Measurements from ENCODE around the gene ABCG4. TPM values are rescaled to one million over a fixed set of nuclear protein-coding genes. Genes with fewer than 3 reads are reported as not detected.
"Not testable (repeated sequence)": the region's sequence is repeated elsewhere in the genome, so short reads cannot be mapped to it uniquely, and the experiment has no call there.

Gene ABCG4
- total and polyA plus RNA-seq, 8 donors: 0.06 to 0.37 (median 0.10) TPM; not detected in 5

GRCh38 chr11:119161871-119162270, 13.0 kb downstream of the ABCG4 start:
- 81 to 91% (median 81%) methylated on average over 7 to 8 of the region's 8 CpGs for WGBS, 5 donors
- Histone ChIP-seq H3K27me3 (no peaks in the 10 kb centered on the region), H3K4me1 (no peaks in the 10 kb centered on the region), H3K4me3 (no peak overlapping the region), H3K27ac (no peak overlapping the region), H3K9me3 (no peaks in the 10 kb centered on the region), H3K36me3 (no peaks in the 10 kb centered on the region)
- no peak for DNase-seq
- intact Hi-C loops (cut with DNase I; ENCODE audit: low total_unique reads): no loop called here
- TF ChIP-seq POLR2AphosphoS5 (IDR thresholded peaks at IDR 0.05) (no peak), CTCF (IDR thresholded peaks at IDR 0.05) (no peak), POLR2A (IDR thresholded peaks at IDR 0.05) (no peak), EP300 (IDR thresholded peaks at IDR 0.05) (no peak)

- H3K4me1 ChIP-seq: peaks cover 11 to 23% (median 17%) of the 10 kb centered on the region in 4 donors
- TF ChIP-seq POLR2AphosphoS5 (IDR thresholded peaks at IDR 0.05): no peak
- H3K27ac ChIP-seq: no peak overlapping the region
- 67 to 80% (median 78%) methylated on average over 8 of the region's 8 CpGs for WGBS, 5 donors
- no peaks in the 10 kb centered on the region for H3K9me3 ChIP-seq
- H3K36me3 ChIP-seq: no peaks in the 10 kb centered on the region
- intact Hi-C loops (cut with DNase I; ENCODE audit: low total_unique reads): no loop called here
- no peak for DNase-seq
- H3K4me3 ChIP-seq: no peak overlapping the region
- H3K27me3 ChIP-seq: no peaks in the 10 kb centered on the region
These were observed 17.7 kb downstream of the ABCG4 start for GRCh38 chr11:119166368-119167076.

GRCh38 chr11:119167077-119167458, 18.2 kb downstream of the ABCG4 start:
- DNase-seq; intact Hi-C loops (cut with DNase I; ENCODE audit: low total_unique reads): not testable (repeated sequence)
- 83 to 86% (median 84%) methylated on average over 10 of the region's 10 CpGs for WGBS, 5 donors

GRCh38 chr11:119167933-119168332, 19.1 kb downstream of the ABCG4 start:
- Histone ChIP-seq H3K4me3 (no peak overlapping the region), H3K27ac (peak overlapping the region; percentile 92 to 97 (median 96)), H3K27me3 (no peaks in the 10 kb centered on the region), H3K36me3 (peaks cover 0 to 3% (median 2%) of the 10 kb centered on the region in 4 donors), H3K9me3 (no peaks in the 10 kb centered on the region), H3K4me1 (peaks cover 11 to 23% (median 17%) of the 10 kb centered on the region in 4 donors)
- intact Hi-C loops (cut with DNase I; ENCODE audit: low total_unique reads): no loop called here
- WGBS, 5 donors: 20 to 43% (median 32%) methylated on average over 6 of the region's 6 CpGs
- peak; percentile 65 to 86 for DNase-seq
- TF ChIP-seq POLR2AphosphoS5 (IDR thresholded peaks at IDR 0.05): peak in 1 of 3 donors; percentile 53
- no peak for TF ChIP-seq POLR2A (IDR thresholded peaks at IDR 0.05)
- no peak for TF ChIP-seq CTCF (IDR thresholded peaks at IDR 0.05)
- TF ChIP-seq EP300 (IDR thresholded peaks at IDR 0.05): no peak

More at GRCh38 chr11:119167077-119167458, 18.2 kb downstream of the ABCG4 start:
- not testable (repeated sequence) for H3K9me3 ChIP-seq, H3K27ac ChIP-seq, H3K36me3 ChIP-seq, H3K27me3 ChIP-seq, H3K4me3 ChIP-seq
- peaks cover 11 to 23% (median 17%) of the 10 kb centered on the region in 4 donors for H3K4me1 ChIP-seq

- intact Hi-C loops (cut with DNase I; ENCODE audit: low total_unique reads): no loop called here
- Histone ChIP-seq H3K27me3 (no peaks in the 10 kb centered on the region), H3K27ac (peak within 1 kb of the TSS; percentile 92 to 97 (median 96)), H3K4me1 (peaks cover 11 to 23% (median 17%) of the 10 kb centered on the region in 4 donors), H3K9me3 (no peaks in the 10 kb centered on the region), H3K36me3 (peaks cover 2 to 11% (median 10%) of the 10 kb centered on the region in 4 donors), H3K4me3 (peak within 1 kb of the TSS; percentile 67 to 87 (median 74))
- TF ChIP-seq CTCF (IDR thresholded peaks at IDR 0.05): peak in 5 of 7 experiments; percentile 80 to 89 (median 86)
- TF ChIP-seq EP300 (IDR thresholded peaks at IDR 0.05): no peak
- peak in 1 of 4 donors; percentile 42 for TF ChIP-seq POLR2A (IDR thresholded peaks at IDR 0.05)
- peak; percentile 52 to 88 (median 81) for TF ChIP-seq POLR2AphosphoS5 (IDR thresholded peaks at IDR 0.05)
- 4 to 6% (median 5%) methylated on average over 25 to 63 of the region's 63 CpGs for WGBS, 5 donors
- peak; percentile 85 to 96 for DNase-seq
These were observed 19.8 kb downstream of the ABCG4 start, which contains the start of gene NLRX1 for GRCh38 chr11:119168471-119169281. TSS of gene NLRX1 (plus strand) at chr11:119168725. CDS start at chr11:119171404, 2,679 bp downstream.
